Large intestine (tissue), 3 donors: ENCODE results near the gene AUTS2. TPM values are rescaled to one million over a fixed set of nuclear protein-coding genes. Genes with fewer than 3 reads are reported as not detected.
A peak's percentile ranks its signal among the peaks of the same experiment; 100 is the strongest.

Source experiments
- DNase-seq, 2 donors: peaks; one replicate each; pipeline versions ENCODE4 v3.0.0 to v3.0.0-alpha.2; 2013
- H3K27ac ChIP-seq: one replicate; pipeline ENCODE4 v1.5.1; 2013; ENCODE audit warnings: low read length
- H3K27me3 ChIP-seq: 2 replicates; pipeline ENCODE4 v1.6.1; 2013; ENCODE audit warnings: low read length; ENCODE audit not compliant: control insufficient read depth, insufficient read depth
- H3K36me3 ChIP-seq: 2 replicates; pipeline ENCODE4 v1.6.1; 2013; ENCODE audit warnings: low read length; ENCODE audit not compliant: control insufficient read depth, insufficient read depth
- H3K4me1 ChIP-seq: one replicate; pipeline ENCODE4 v1.6.1; 2013; ENCODE audit warnings: low read length; ENCODE audit not compliant: control insufficient read depth, insufficient read depth
- H3K4me3 ChIP-seq: one replicate; pipeline ENCODE4 v1.5.1; 2013; ENCODE audit warnings: low read length
- H3K9me3 ChIP-seq: one replicate; pipeline ENCODE4 v1.6.1; 2013; ENCODE audit warnings: mild to moderate bottlenecking, low read depth, low read length, moderate library complexity; ENCODE audit not compliant: control insufficient read depth
- whole genome bisulfite sequencing: methylation state at CpG from one replicate; pipeline ENCODE4 v1.1.5; 2013; ENCODE audit warnings: low lambda C conversion rate; ENCODE audit not compliant: insufficient coverage; 5-methylcytosine and 5-hydroxymethylcytosine counted together
- polyA plus RNA-seq: library from polyadenylated mRNA; unstranded; fragments of 120-200 nt; gene quantifications from one replicate; pipeline ENCODE4 v1.2.1, GENCODE V29; 2013

Gene AUTS2
- polyA plus RNA-seq, 1 donor, result 51.3 TPM

DNA sequence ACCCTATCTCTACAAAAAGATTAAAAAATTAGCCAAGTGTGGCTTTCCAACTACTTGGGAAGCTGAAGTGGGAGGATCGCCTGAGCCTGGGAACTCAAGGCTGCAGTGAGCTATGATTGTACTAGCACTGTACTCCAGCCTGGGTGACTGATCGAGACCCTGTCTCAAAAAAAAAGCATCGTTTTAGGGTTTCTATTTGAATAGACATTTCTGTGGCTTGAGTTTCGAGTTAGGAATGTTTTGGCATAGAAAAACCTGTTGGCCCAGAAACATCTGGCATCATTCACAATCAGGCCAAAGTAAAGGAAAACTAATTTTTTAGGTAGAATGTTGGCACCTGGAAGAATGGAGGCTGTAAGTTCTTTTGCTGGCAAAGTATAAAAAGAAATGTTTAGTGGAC, 72.4 kb downstream of the AUTS2 start:
- DNase-seq, result no peak
- Histone ChIP-seq H3K4me3 (no peak overlapping the region), H3K27ac (no peak overlapping the region), H3K27me3 (no peaks in the 10 kb centered on the region), H3K4me1 (no peaks in the 10 kb centered on the region), H3K36me3 (no peaks in the 10 kb centered on the region), H3K9me3 (no peaks in the 10 kb centered on the region)
- WGBS, result no CpG with 5 or more reads among the region's 4 CpGs

DNA sequence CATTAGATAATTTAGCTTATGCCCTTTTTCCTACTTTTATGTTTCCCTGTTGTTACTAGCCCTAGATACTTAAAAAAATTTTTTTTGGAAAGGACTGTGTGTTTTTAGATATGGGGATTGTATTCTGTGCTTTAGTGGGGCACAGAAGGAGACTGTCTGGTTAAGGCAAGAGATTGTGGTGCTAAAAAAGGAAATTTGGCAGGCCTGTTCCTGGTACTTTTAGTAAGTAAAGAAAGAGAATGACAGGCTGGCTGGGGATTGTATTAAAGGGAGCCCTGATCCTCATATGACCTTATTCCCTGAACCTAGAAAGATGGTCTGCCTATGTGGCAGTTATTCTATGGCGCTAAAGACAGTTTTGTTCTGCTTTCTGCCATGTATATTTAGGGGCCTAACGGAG, 74.8 kb downstream of the AUTS2 start:
- Histone ChIP-seq H3K4me1 (no peaks in the 10 kb centered on the region), H3K9me3 (no peaks in the 10 kb centered on the region), H3K36me3 (no peaks in the 10 kb centered on the region), H3K27ac (no peak overlapping the region), H3K4me3 (no peak overlapping the region), H3K27me3 (no peaks in the 10 kb centered on the region)
- DNase-seq, result no peak
- WGBS, result no CpG with 5 or more reads among the region's 2 CpGs

DNA sequence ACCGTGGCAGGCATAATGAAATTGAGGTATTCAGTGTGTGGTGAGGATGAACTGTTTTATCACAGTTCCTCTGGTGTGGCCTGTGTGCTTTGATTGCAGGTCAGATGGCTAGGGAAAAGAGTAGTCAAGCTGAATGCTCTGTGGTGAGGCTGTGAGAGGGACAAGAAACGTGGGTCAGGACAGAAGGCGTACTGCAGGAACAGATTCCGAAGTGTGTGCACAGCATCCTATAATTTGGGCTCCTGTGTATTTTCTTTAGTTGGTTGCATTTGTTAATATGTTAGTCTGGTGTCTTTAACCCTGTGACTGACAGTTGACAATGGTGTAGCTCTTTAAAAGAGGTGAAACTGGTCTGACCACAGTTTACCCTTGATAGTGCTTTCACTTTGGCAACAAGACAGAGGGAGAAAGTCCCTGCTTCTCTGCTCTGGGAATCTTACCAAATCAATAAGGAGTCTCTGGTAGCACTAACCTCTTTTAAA, 76.5 kb downstream of the AUTS2 start:
- DNase-seq, result peak in 1 of 2 donors; percentile 52
- Histone ChIP-seq H3K4me3 (no peak overlapping the region), H3K27me3 (no peaks in the 10 kb centered on the region), H3K36me3 (no peaks in the 10 kb centered on the region), H3K27ac (no peak overlapping the region), H3K9me3 (no peaks in the 10 kb centered on the region), H3K4me1 (no peaks in the 10 kb centered on the region)
- 100% methylated on average over 1 of the region's 4 CpGs for WGBS

DNA sequence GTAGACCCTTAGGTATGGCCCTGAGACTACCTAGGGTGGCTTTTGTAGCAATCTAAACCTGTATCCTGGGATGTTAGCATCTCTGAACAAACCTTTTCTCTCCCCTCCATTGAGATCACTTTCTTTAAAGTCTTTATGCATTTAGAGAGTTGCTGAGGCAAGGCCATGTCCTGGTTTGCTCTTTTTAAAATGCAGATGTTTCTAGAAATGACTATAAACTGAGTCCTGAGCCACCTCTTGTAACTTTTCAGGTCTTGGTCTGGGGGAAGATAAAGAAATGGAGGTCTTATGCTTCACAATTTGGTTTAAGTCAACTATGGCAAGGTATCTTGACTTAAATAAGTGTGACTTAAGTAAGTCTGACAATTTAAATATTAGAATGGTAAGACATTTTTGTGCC, 78.0 kb downstream of the AUTS2 start:
- no peaks in the 10 kb centered on the region for H3K36me3 ChIP-seq
- H3K9me3 ChIP-seq, result no peaks in the 10 kb centered on the region
- no peak for DNase-seq
- no peaks in the 10 kb centered on the region for H3K27me3 ChIP-seq
- no peak overlapping the region for H3K27ac ChIP-seq
- no peak overlapping the region for H3K4me3 ChIP-seq
- no peaks in the 10 kb centered on the region for H3K4me1 ChIP-seq

DNA sequence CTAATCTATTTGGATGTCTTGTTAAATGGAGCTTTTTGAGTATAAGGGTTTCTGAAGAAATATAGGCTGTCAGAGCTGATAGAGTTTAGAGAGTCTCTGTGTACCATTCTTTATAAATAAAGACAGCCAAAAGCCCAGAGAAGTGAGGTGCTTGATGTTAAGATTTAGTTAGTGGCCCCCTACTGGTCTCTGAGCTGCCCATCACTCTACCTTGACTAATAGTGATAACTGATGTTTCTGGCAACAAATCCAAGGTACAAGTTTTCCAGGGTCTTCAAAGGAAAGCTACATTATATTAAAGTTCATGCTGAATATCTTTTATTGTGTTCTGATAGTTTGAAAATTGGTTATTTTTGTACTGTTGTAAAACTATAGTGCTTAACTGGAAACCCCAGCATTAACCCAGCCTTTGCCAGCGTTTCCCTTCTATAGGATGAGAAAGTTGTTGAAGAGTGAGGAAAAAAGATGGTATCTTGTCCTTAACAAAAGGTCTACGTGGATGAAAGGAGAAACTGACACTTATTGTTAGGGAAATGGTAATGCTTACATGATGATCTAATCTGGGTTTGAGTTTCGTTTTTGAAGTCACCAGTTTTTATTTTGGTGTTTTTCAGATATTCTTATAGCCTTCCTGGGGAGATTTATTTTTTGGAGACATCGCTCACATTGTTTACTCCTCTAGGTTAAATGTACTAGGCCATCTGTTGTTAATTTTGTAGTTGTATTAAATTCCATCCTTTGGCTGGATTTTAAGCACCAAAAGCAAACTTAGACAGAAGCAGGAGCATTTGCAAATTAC, 79.0 kb downstream of the AUTS2 start:
- Histone ChIP-seq H3K36me3 (no peaks in the 10 kb centered on the region), H3K9me3 (no peaks in the 10 kb centered on the region), H3K27ac (no peak overlapping the region), H3K27me3 (no peaks in the 10 kb centered on the region), H3K4me3 (no peak overlapping the region), H3K4me1 (no peaks in the 10 kb centered on the region)
- 100% methylated on average over 1 of the region's 4 CpGs for WGBS
- no peak for DNase-seq

DNA sequence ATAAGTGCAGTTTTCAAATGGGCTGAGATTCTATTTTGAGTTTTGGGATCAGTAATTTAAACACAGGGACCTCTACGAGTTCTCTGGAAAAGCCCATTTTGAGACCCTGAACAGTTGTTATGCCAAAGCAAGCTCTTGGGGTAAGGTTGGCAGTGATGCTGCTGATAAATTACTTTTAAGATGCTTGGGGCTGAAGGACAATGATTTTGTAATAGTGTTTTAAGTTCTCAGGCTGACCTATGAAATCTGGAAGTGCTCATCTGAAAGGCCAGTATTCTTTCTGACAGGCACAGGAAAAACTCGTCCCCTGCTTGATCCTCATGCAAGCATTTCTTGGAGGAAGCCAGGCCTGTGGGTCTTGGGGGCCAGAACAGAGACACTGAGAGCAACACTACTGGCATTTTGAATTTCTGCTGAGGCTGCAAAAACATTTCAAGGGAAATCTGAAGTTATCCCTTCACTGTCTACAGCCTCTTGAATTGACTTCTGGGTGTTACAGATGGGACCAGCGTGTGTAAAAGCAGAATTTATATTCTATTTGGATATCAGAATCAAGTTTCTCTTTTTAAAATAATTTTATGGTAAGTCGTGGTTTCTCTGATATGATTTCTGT, 79.7 kb downstream of the AUTS2 start:
- Histone ChIP-seq H3K4me1 (no peaks in the 10 kb centered on the region), H3K36me3 (no peaks in the 10 kb centered on the region), H3K27me3 (no peaks in the 10 kb centered on the region), H3K27ac (no peak overlapping the region), H3K4me3 (no peak overlapping the region), H3K9me3 (no peaks in the 10 kb centered on the region)
- DNase-seq, result no peak
- 100% methylated on average over 1 of the region's 4 CpGs for WGBS

DNA sequence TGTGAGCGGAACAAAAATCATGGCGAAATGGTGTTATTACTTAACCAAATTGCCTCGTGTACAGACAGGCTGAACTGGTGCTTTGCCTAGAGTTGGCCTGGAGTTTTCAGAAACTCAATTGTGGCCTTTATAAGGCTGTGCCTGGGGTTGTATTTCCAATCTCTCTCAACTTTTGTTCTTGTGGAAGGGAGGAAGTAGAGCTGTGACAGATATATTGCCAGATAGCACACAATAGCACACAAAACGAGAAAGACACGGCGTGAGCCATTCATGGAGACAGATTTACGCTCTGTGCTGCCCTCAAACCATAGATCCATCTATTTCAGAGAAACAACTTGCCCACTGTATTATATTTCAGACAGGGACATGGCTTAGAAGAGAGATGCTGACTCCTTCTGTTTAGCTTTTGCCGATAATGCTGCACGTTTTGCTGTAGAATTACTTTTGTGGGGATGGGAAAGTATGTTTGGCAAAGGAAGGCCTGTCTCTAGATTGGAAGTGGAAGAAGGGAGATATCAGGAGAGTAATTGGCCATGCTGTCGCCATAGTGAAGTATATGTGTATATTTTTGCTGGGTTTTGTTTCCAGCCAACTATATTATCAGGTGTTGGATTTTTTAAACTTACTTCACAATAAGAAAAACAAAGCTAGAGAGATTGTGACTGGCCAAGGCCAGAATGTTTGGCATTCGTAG, 80.4 kb downstream of the AUTS2 start:
- no peaks in the 10 kb centered on the region for H3K4me1 ChIP-seq
- WGBS, result no CpG with 5 or more reads among the region's 11 CpGs
- no peak for DNase-seq
- no peak overlapping the region for H3K27ac ChIP-seq
- H3K4me3 ChIP-seq, result no peak overlapping the region
- H3K9me3 ChIP-seq, result no peaks in the 10 kb centered on the region
- H3K27me3 ChIP-seq, result no peaks in the 10 kb centered on the region
- H3K36me3 ChIP-seq, result no peaks in the 10 kb centered on the region

DNA sequence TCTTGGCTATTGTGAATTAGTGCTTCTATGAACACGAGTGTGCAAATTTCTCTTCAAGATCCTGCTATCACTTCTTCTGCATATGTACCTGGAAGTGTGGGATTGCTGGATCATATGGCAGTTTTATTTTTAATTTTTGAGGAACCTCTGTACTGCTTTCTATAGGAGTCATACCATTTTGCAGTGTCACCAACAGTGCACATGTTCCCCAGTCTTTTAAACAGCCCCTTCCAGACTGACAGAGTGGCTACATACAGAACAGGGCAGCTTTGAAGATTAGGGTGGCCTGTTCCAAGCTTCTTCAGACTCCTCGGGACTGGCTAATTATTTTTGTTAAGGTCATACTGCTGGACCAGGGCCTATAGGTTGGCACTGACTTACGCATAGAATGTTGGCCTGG, 82.9 kb downstream of the AUTS2 start:
- no peaks in the 10 kb centered on the region for H3K27me3 ChIP-seq
- no peak overlapping the region for H3K4me3 ChIP-seq
- no peak for DNase-seq
- WGBS, result no CpG with 5 or more reads among the region's 3 CpGs
- H3K27ac ChIP-seq, result no peak overlapping the region
- no peaks in the 10 kb centered on the region for H3K36me3 ChIP-seq
- no peaks in the 10 kb centered on the region for H3K4me1 ChIP-seq
- H3K9me3 ChIP-seq, result no peaks in the 10 kb centered on the region

DNA sequence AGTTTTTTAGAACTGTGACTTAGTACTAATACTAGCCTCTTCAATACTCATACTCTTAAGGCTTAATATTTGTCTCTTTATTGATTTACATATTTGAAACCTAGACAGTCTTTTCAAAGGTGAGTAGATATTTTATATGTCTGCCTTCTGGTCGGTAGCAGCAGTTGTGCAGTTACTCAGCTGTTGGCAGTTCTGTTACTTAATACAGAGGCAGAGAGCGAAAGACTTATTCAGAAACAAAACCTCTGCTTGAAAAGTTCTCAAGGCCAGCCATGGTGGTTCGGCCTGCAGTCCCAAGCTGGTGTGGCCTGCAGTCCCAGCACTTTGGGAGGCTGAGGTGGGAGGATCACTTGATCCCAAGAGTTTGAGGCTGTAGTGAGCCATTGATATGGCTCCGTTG, 84.2 kb downstream of the AUTS2 start:
- no peak for DNase-seq
- no CpG with 5 or more reads among the region's 4 CpGs for WGBS
- H3K4me1 ChIP-seq, result no peaks in the 10 kb centered on the region

DNA sequence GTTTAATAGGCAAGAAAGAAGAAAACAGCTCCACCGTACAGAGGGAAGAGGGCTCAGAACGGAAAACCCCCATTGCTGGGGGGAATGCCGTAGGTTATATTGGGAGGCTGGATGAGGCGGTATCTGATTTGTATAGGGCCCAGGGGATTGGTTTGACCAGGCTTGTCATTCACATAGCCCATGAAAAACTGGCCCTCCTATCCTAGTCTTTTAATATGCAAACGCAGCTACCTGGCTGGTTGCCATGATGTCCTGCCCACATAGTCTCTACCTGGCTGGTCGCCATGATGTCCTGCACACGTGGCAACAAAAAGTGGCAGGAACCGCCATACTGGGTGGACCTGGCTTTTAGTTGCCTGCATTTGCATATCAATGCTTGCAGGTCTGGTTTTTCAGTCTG, 84.7 kb downstream of the AUTS2 start:
- H3K9me3 ChIP-seq, result no peaks in the 10 kb centered on the region
- no peaks in the 10 kb centered on the region for H3K36me3 ChIP-seq
- no peak overlapping the region for H3K27ac ChIP-seq
- 95% methylated on average over 3 of the region's 8 CpGs for WGBS
- no peaks in the 10 kb centered on the region for H3K27me3 ChIP-seq
- no peak for DNase-seq
- H3K4me1 ChIP-seq, result no peaks in the 10 kb centered on the region
- H3K4me3 ChIP-seq, result no peak overlapping the region

More for the DNA sequence above, 84.2 kb downstream of the AUTS2 start:
- Histone ChIP-seq H3K27ac (no peak overlapping the region), H3K36me3 (no peaks in the 10 kb centered on the region), H3K4me3 (no peak overlapping the region), H3K9me3 (no peaks in the 10 kb centered on the region), H3K27me3 (no peaks in the 10 kb centered on the region)
